ENCODE results near the gene SLC35G6. TPM values are rescaled to one million over a fixed set of nuclear protein-coding genes. Genes with fewer than 3 reads are reported as not detected.

SLC35G6 gene
- total RNA-seq, 1 donor, result not detected

DNA sequence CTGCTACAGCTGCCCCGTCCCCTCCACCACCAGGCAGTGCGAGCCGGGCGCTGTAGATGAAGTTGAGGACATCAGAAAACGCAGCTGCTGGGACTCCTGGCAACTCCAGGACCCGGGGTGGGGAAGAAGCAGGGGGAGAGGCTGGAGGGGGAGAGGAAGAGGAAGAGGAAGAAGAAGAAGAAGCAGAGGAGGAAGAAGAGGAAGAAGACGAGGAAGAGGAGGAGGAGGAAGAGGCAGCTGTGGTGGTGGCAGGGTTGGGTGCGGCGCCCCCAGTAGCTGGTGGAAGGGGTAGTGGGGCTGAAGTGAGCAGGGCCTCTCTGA, 15.0 kb upstream of the SLC35G6 start:
- no peak overlapping the region for H2AFZ ChIP-seq (ENCODE audit: low read length)
- H3K4me2 ChIP-seq (ENCODE audit: insufficient read depth, low read length), result no peak overlapping the region
- peaks cover 40% of the 10 kb centered on the region for H4K20me1 ChIP-seq (ENCODE audit: insufficient read depth, low read length)
- H3K27ac ChIP-seq (ENCODE audit: low read depth, low read length), result peak overlapping the region; percentile 48
- H3K36me3 ChIP-seq (ENCODE audit: insufficient read depth, low read length), result peaks cover 30% of the 10 kb centered on the region
- H3K4me1 ChIP-seq (ENCODE audit: insufficient read depth, low read length), result peaks cover 10% of the 10 kb centered on the region
- H3K79me2 ChIP-seq (ENCODE audit: insufficient read depth, low read length), result peaks cover 57% of the 10 kb centered on the region
- TF ChIP-seq, protein P1, sequence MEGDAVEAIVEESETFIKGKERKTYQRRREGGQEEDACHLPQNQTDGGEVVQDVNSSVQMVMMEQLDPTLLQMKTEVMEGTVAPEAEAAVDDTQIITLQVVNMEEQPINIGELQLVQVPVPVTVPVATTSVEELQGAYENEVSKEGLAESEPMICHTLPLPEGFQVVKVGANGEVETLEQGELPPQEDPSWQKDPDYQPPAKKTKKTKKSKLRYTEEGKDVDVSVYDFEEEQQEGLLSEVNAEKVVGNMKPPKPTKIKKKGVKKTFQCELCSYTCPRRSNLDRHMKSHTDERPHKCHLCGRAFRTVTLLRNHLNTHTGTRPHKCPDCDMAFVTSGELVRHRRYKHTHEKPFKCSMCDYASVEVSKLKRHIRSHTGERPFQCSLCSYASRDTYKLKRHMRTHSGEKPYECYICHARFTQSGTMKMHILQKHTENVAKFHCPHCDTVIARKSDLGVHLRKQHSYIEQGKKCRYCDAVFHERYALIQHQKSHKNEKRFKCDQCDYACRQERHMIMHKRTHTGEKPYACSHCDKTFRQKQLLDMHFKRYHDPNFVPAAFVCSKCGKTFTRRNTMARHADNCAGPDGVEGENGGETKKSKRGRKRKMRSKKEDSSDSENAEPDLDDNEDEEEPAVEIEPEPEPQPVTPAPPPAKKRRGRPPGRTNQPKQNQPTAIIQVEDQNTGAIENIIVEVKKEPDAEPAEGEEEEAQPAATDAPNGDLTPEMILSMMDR (IDR thresholded peaks at IDR 0.05; ENCODE audit: extremely low read depth, low read depth, low read length), result no peak
- H3K27me3 ChIP-seq (ENCODE audit: insufficient read depth, low read length), result no peaks in the 10 kb centered on the region
- H3K9me3 ChIP-seq (ENCODE audit: low read depth, low read length), result no peaks in the 10 kb centered on the region
- no peak for DNase-seq (ENCODE audit: insufficient read length, low spot score, missing footprints)
- H3K4me3 ChIP-seq (ENCODE audit: insufficient read depth, low read length), result no peak overlapping the region

DNA sequence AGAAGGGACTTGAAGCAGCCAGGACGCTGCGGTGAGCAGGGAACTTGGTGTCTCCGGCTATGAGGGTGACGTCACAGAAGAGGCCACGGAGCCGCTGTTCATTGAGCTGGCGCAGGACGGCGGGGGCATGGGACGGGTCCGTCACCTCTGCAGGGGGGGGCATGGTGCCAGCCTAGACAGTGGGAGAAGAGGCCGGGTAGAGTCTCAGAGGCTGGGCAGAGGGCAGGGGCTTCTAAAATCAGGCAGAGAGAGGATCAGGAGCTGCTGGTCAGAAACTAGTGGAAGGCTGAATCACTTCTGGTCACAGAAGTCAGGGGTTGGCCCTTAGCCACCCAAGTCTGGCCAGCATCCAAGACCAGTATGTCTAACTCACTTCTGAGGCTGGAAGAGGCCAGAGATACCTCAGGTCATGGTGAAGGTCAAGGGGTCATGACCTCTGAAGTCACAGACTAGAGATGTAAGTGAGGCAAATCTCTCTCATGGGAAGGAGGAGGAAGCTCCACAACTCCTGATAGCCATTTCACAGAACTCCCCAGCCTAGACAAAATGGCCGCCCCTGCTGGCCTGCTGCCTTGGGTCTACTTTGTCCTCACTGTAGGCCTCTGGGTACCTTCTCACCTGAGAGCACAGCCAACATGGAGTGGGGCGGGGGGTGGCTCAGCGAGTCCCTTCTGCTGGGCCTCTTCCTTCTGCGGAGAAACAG, 14.5 kb upstream of the SLC35G6 start:
- Histone ChIP-seq H2AFZ (ENCODE audit: low read length) (no peak overlapping the region), H3K9me3 (ENCODE audit: low read depth, low read length) (no peaks in the 10 kb centered on the region), H3K36me3 (ENCODE audit: insufficient read depth, low read length) (peaks cover 30% of the 10 kb centered on the region), H3K27me3 (ENCODE audit: insufficient read depth, low read length) (no peaks in the 10 kb centered on the region), H3K79me2 (ENCODE audit: insufficient read depth, low read length) (peaks cover 62% of the 10 kb centered on the region), H3K4me1 (ENCODE audit: insufficient read depth, low read length) (peaks cover 10% of the 10 kb centered on the region), H3K4me2 (ENCODE audit: insufficient read depth, low read length) (peak overlapping the region; percentile 23), H4K20me1 (ENCODE audit: insufficient read depth, low read length) (peaks cover 45% of the 10 kb centered on the region), H3K27ac (ENCODE audit: low read depth, low read length) (peak overlapping the region; percentile 48), H3K4me3 (ENCODE audit: insufficient read depth, low read length) (no peak overlapping the region)
- TF ChIP-seq, protein P1 (IDR thresholded peaks at IDR 0.05; ENCODE audit: extremely low read depth, low read depth, low read length), result no peak
- DNase-seq (ENCODE audit: insufficient read length, low spot score, missing footprints), result peak; percentile 97

DNA sequence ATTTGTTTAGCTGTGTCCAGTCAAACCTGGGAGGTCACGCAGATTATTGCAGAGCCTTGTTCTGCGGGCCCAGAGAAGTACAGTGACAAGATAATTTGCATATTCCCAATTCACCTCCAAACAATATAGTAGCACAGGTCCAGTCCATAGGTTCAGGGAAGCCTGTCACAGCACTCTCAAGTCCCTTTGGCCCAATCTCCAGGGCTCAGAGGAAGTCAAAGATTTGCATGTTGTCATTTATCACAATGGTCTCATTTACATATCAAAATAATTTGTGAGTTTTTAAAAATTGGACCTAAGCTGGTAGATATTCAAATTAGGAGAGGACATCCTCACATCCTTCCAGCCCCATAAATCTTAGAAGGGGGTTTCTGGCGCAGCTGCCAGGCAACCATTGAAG, 13.7 kb upstream of the SLC35G6 start:
- Histone ChIP-seq H3K27me3 (ENCODE audit: insufficient read depth, low read length) (no peaks in the 10 kb centered on the region), H3K4me3 (ENCODE audit: insufficient read depth, low read length) (no peak overlapping the region), H4K20me1 (ENCODE audit: insufficient read depth, low read length) (peaks cover 48% of the 10 kb centered on the region), H2AFZ (ENCODE audit: low read length) (no peak overlapping the region), H3K9me3 (ENCODE audit: low read depth, low read length) (no peaks in the 10 kb centered on the region), H3K27ac (ENCODE audit: low read depth, low read length) (peak overlapping the region; percentile 48), H3K4me1 (ENCODE audit: insufficient read depth, low read length) (peaks cover 10% of the 10 kb centered on the region), H3K79me2 (ENCODE audit: insufficient read depth, low read length) (peaks cover 69% of the 10 kb centered on the region), H3K4me2 (ENCODE audit: insufficient read depth, low read length) (no peak overlapping the region), H3K36me3 (ENCODE audit: insufficient read depth, low read length) (peaks cover 27% of the 10 kb centered on the region)
- DNase-seq (ENCODE audit: insufficient read length, low spot score, missing footprints), result peak; percentile 62
- TF ChIP-seq, protein P1 (IDR thresholded peaks at IDR 0.05; ENCODE audit: extremely low read depth, low read depth, low read length), result no peak

DNA sequence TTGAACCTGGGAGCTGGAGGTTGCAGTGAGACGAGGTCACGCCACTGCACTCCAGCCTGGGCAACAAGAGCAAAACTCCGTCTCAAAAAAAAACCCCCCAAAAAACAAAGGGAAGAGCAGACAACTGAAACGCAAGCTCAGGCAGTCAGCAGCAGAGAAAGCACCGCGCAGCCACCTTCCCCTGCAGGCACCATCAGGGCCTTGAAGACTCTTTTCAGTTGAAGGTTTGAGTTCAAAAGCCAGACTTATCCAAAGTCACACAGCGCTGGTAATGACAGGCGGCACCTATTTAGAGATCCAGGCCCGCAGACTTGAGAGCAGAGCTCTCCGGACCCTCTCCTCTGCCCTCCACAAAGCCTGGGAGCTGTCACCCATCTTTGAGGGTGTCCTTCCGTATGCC, 13.0 kb upstream of the SLC35G6 start:
- H2AFZ ChIP-seq (ENCODE audit: low read length), result no peak overlapping the region
- H3K27ac ChIP-seq (ENCODE audit: low read depth, low read length), result no peak overlapping the region
- H3K79me2 ChIP-seq (ENCODE audit: insufficient read depth, low read length), result peaks cover 75% of the 10 kb centered on the region
- H3K36me3 ChIP-seq (ENCODE audit: insufficient read depth, low read length), result peaks cover 19% of the 10 kb centered on the region
- TF ChIP-seq, protein P1 (IDR thresholded peaks at IDR 0.05; ENCODE audit: extremely low read depth, low read depth, low read length), result no peak
- peaks cover 48% of the 10 kb centered on the region for H4K20me1 ChIP-seq (ENCODE audit: insufficient read depth, low read length)
- no peak overlapping the region for H3K4me3 ChIP-seq (ENCODE audit: insufficient read depth, low read length)
- H3K27me3 ChIP-seq (ENCODE audit: insufficient read depth, low read length), result no peaks in the 10 kb centered on the region
- peak; percentile 55 for DNase-seq (ENCODE audit: insufficient read length, low spot score, missing footprints)
- no peak overlapping the region for H3K4me2 ChIP-seq (ENCODE audit: insufficient read depth, low read length)
- H3K4me1 ChIP-seq (ENCODE audit: insufficient read depth, low read length), result peaks cover 10% of the 10 kb centered on the region
- no peaks in the 10 kb centered on the region for H3K9me3 ChIP-seq (ENCODE audit: low read depth, low read length)

Measured in osteoblast (primary cell).